GM21717 (cell line): ENCODE data around the gene CEP68.
A peak's percentile ranks its signal among the peaks of the same experiment; 100 is the strongest.
"Not testable (repeated sequence)": the region's sequence is repeated elsewhere in the genome, so short reads cannot be mapped to it uniquely, and the experiment has no call there.

Source experiments
- ATAC-seq: cut with Tn5 transposase; IDR thresholded peaks from one replicate; pipeline ENCODE4 v1.9.1; 2021; ENCODE audit warnings: mild to moderate bottlenecking, moderate library complexity; ENCODE audit not compliant: unreplicated experiment

CEP68 gene

DNA sequence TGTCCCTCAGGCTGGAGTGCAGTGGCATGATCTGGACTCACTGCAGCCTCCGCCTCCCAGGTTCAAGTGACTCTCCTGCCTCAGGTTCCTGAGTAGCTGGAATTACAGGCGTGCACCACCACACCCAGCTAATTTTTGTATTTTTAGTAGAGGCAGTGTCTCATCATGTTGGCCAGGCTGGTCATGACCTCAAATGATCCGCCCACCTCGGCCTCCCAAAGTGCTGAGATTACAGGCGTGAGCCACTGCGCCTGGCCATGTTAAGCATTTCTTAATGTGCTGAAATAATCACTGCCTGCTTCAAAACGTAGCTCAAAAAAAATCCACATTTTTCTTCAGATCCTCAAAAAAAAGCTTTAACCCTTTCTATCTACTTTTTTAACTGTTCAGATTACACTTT lies 69.2 kb downstream of the CEP68 start:
- not testable (repeated sequence) for ATAC-seq

DNA sequence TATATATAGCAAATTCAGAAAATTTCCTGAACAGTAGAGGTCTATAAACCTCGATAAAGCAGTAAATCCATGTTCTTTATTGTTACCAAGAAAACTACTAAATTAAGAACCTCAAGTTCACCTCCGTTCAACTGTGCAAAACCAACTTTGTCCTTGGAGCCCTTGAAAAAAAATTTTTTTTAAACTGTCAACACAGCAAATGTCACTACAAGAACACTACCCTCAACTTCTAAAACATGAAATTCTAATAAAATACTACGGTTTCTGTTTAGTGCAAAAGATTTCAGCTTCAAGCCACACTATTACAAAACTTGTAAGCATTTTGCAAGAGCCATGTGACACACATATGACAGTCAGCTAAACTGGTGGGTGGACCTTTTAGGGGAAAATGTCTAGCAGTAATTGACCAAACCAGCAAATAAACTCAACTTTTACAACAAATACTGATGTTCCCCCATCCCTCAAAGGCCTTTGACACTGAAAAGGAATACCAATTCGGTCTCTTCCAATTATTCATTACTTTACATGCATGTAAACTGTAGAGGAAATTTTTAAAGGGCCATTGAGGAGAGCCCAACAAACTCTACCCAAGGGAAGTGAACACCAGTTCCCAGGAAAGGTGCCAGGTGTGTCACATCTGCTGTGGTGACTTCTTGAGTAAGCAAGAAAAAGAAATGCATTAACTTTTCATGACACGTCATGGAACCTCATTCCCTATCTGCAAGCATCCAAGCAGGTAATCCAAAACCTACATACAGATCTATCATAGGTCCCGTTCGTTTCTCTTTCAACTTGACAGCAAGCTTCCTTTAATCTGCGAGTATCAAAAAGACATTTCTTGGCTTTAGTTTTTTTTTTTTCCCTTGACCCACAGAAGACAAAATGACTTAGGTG lies 72.3 kb downstream of the CEP68 start:
- ATAC-seq = no peak

DNA sequence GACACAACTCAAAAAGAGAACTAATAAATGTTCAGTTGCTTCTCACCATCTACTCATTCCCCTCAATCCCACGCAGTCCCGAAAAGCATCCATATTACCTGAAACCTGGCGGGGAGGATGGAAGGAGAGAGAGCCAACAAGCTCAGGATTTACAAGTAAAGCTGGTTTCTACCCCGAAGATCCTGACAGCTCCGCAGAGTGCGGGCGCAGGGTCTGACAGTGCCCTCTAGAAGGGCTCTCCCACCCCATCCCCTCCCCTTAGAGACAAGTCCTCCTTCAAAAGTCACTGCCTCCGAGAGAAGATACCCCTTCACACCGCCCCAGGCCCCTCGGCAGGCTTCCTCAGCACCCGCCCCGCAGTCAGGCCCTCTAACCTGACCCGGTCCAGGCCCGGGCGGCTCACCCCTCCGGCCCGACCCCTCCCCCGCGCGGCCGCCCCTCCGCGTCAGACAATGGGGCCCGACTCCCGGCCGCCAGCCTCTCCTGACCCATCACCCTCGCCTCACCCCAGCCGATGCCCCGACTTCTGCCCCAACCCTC lies 73.1 kb downstream of the CEP68 start:
- ATAC-seq = peak; percentile 3

DNA sequence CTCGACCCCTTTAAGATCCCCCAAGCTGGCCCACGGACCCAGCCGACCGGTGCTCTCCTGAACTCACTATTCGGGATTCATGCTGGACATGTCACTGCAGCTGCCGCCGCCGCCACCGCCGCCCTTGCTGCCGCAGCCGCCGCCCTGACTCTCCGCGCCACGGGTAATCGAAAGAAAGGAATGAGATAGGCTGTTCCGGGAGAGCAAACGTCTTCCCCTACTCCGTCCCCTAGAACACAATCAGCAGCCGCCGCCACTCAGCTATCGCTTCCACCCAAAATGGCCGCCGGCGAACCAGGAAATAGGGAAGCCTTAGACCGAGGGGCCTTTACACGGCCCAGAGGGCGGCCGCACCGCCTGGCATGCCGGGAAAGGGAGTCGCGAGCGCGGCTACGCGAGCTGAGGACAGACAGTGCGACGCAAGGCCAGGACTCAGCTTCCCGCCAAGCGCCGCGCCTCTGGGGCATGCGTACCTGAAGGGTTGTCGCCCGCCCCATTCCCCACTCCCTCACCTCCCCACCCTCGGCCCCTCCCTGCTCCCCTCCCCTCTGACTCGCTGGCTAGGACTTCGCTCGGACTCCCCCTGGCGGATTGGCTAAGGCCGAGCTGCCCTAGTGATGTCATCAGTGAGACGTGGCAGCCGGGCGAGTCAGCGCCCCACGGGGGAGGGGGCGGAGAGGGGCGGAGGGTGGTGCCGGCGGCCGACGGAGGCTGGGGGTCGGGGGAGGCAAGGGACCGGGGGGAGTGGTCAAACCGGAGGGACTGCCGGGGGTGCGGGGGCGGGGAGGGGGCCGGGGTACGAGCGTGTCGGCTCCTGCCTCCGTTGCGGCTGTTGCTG lies 73.8 kb downstream of the CEP68 start, which contains the start of gene RAB1A:
Gene RAB1A, minus strand, starts transcription at position 281 of the 838 bp plus-strand sequence. Its CDS starts 191 bp downstream, at position 90.
- ATAC-seq = peak; percentile 96

DNA sequence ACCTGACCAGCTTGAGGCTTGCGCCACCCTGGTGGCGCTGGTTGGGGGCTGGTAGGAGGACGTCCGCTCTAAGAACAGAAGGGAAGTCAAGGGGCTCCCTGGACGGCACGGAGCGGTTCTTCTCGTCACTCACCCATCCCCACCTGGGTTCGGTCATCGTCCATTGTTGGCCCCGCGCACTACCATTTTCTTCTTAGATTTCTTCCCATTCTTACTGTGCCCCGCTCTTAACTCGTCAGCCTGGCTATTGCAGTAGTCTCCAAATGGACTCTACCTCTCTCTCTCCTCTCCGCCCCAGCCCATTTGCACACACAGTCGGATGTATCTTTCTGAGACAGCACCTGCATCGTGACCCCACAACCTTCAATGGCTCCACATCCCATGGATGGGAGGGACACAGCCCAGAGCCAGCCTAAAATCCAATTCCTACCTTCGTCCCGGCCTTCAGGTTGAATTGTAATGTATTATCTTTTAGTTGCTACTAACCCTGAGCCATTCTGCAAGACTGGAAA lies 74.5 kb downstream of the CEP68 start:
- ATAC-seq = peak; percentile 39

DNA sequence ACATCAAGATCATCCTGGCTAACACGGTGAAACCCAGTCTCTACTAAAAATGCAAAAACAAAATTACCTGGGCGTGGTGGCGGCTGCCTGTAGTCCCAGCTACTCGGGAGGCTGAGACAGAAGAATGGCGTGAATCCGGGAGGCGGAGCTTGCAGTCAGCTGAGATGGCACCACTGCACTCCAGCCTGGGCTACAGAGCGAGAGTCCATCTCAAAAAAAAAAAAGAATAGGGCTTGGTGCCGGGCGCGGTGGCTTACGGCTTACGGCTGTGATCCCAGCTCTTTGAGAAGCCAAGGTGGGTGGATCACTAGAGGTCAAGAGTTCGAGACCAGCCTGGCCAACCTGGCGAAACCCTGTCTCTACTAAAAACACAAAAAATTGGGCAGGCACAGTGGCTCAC lies 76.7 kb downstream of the CEP68 start:
- ATAC-seq = not testable (repeated sequence)

DNA sequence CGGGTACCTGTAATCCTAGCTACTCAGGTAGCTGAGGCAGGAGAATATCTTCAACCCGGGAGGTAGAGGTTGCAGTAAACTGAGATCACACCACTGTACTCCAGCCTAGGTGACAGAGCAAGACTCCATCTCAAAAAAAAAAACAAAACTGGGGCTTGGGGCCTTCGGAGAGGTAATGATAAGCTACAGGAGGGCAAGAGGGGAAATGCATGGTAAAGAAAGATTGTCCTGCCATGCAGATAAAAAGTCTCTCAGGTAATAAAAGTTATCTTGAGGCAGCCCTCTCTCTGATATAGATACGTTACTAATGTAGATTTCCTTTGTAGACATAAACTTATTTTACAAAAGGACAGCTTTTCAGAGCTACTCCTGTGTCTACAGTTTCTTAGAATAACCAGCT lies 77.4 kb downstream of the CEP68 start:
- no peak for ATAC-seq

DNA sequence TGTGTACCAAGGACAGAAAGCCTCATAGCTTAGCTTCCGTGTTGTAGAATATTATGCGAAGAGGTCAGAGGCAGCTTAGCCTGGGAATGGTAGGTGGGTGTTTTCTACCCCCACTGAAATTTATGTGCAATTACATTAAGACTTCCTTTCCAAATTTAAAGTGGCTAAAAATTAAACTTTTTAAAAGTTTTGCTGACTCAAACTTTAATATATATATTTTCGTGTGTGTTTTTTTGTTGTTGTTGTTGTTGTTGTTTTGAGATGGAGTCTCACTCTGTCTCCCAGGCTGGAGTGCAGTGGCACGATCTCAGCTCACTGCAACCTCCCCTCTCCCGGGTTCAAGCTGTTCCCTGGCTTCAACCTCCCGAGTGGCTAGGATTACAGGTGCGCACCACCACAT lies 77.9 kb downstream of the CEP68 start:
- no peak for ATAC-seq

DNA sequence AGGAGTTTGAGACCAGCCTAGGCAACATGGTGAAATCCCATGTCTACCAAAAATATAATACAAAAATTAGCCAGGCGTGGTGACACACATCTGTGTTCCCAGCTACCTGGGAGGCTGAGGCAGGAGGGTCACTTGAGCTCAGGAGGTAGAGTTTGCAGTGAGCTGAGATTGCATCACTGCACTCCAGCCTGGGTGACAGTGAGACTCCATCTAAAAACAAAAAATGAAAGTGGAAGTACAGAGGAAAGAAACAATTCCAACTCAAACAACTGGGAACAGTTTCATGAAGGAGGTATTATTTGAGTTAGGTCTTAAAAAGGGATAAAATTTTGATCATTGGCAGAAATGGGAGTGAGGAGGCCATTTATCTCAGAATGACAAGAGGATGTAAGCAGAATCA lies 80.0 kb downstream of the CEP68 start:
- no peak for ATAC-seq
